SK-N-MC (cell line): ENCODE results near the gene AMZ1.

Source experiments
- DNase-seq: peaks from one replicate; pipeline ENCODE4 v3.0.0-alpha.2; 2011; ENCODE audit warnings: low read depth, low spot score
- H3K27ac ChIP-seq: fragments of 200-600 bp; sonication (generic); 2 replicates; pipeline ENCODE4 v1.5.1; 2016; ENCODE audit warnings: mixed run types
- H3K36me3 ChIP-seq: fragments of 200-600 bp; sonication (generic); 2 replicates; pipeline ENCODE4 v1.6.1; 2017; ENCODE audit warnings: antibody characterized with exemption, low read length, mixed read lengths; ENCODE audit not compliant: insufficient read depth
- H3K4me3 ChIP-seq: fragments of 200-600 bp; sonication (generic); 2 replicates; pipeline ENCODE4 v1.5.1; 2016
- H3K9ac ChIP-seq: fragments of 200-600 bp; sonication (generic); 2 replicates; pipeline ENCODE4 v1.8.0; 2017; ENCODE audit warnings: mixed run types, mixed read lengths; ENCODE audit not compliant: insufficient read length
- H3K9me3 ChIP-seq: fragments of 200-600 bp; sonication (generic); 2 replicates; pipeline ENCODE4 v1.6.1; 2017; ENCODE audit warnings: low read depth, mild to moderate bottlenecking, antibody characterized with exemption, low read length, moderate library complexity, mixed read lengths
- EZH2 ChIP-seq: fragments of 200-600 bp; sonication (generic); IDR thresholded peaks from one replicate; pipeline ENCODE4 v1.6.1; 2017; ENCODE audit warnings: antibody characterized with exemption
- FOXP2 ChIP-seq: optimal IDR thresholded peaks from 2 replicates; pipeline ENCODE3; 2011; ENCODE audit warnings: mild to moderate bottlenecking, moderate library complexity; ENCODE audit not compliant: insufficient read depth; ENCODE audit errors: extremely low read length, control extremely low read depth
- POLR2AphosphoS5 ChIP-seq: IDR thresholded peaks from 2 replicates; pipeline ENCODE4 v1.6.1; 2012; ENCODE audit warnings: mild to moderate bottlenecking, low read depth, low read length, borderline replicate concordance

AMZ1 gene

DNA sequence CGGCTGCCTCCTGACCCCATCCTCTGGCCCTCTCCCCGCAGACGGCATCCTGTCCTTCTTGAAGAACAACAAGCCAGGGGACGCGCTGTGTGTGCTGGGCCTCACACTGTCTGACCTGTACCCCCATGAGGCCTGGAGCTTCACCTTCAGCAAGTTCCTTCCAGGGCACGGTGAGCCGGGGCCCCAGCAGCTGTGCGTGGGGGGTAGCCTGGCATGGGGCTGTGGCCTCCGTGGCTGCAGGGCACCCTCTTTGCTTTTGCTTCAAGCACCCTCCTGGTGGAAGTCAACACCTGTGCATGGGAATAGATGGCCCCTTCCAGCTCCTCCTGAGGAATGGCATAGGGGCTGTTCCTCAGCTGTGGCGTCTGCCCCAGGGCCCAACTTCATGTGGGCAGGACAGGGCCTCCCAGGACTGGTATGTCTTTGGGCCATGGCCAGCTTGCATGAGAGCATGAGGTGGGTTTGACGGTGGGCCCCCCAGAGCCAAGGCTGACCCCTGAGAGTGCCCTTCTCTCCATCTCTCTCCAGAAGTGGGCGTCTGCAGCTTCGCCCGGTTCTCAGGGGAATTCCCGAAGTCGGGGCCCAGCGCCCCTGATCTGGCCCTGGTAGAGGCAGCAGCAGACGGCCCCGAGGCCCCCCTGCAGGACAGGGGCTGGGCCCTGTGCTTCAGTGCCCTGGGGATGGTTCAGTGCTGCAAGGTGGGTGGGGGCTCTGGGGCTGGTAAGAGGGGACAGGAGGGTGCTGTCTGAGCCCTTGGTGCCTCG is 20.7 kb downstream of the AMZ1 start:
- Histone ChIP-seq H3K9ac (no peak overlapping the region), H3K27ac (no peak overlapping the region), H3K9me3 (no peaks in the 10 kb centered on the region), H3K4me3 (no peak overlapping the region), H3K36me3 (no peaks in the 10 kb centered on the region)
- TF ChIP-seq EZH2 (no peak), FOXP2 (no peak), POLR2AphosphoS5 (no peak)
- DNase-seq: no peak

DNA sequence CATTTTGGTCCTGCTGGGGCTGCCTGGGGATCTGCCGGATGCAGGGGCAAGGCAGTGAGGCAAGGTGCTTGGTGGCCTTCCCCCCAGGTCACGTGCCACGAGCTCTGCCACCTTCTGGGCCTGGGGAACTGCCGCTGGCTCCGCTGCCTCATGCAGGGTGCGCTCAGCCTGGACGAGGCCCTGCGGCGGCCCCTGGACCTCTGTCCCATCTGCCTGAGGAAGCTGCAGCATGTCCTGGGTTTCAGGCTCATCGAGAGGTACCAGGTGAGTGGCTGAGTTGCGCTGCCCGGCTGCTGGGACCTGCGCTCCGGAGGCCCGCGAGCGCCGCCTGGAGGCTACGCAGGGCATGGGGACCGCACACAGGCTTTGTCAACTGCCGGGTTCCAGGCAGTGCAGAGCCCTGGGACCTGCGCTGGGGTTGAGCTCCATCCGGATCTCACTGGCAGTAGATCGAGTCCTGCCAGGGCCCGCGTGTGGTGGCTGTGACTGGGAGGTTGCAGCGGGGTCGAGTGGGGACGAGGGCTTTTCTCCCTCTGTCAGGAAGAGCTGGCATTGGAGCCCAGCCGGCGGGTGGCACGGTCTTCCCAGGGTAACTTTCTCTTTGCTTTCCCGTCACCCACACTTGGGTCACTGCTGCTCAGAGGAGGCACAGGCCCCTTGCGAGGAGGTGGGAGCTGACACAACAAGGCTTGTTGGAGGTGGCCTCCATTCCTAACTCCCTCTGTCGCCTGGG is 21.7 kb downstream of the AMZ1 start:
- Histone ChIP-seq H3K9ac (no peak overlapping the region), H3K27ac (no peak overlapping the region), H3K36me3 (no peaks in the 10 kb centered on the region), H3K9me3 (no peaks in the 10 kb centered on the region), H3K4me3 (no peak overlapping the region)
- TF ChIP-seq FOXP2 (no peak), EZH2 (no peak), POLR2AphosphoS5 (no peak)
- no peak for DNase-seq

- H3K9ac ChIP-seq: no peak overlapping the region
- no peaks in the 10 kb centered on the region for H3K36me3 ChIP-seq
- no peak for DNase-seq
- no peak overlapping the region for H3K27ac ChIP-seq
- no peak for TF ChIP-seq FOXP2
- TF ChIP-seq POLR2AphosphoS5: no peak
- no peak for TF ChIP-seq EZH2
- no peak overlapping the region for H3K4me3 ChIP-seq
- H3K9me3 ChIP-seq: no peaks in the 10 kb centered on the region
Measured at GRCh38 chr7:2710286-2710655, 22.3 kb downstream of the AMZ1 start.

DNA sequence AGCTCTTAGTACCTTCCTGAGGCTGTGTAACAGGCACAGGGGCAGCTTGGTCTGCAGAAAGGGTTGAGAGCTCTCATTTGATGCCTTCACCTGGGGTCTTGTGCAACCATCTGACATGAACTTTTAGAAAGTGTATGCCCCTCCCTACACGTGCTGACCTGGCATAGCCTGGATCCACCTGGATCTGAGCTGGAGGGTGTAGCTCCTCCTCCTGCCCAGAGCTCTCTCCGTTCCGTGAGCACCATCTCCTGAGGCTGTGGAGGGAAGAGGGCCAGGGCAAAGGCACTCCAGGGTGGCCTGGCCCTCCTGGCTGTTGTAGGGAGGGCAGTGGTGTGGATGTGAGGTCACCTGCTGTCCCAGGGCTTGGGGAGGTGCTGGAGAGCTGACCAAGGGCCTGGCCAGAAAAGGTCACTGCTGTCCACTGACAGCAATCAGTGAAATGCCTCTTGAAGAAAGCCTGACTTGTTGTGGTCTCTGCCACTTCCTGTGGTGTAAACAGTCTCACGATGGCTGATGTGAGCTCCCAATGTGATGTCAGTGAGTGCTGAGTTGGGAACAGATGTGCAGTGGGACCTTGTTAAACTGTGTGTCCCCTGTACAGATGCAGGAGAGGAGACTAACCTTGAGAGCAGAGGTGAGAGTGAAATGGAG is 23.0 kb downstream of the AMZ1 start:
- Histone ChIP-seq H3K36me3 (no peaks in the 10 kb centered on the region), H3K9me3 (no peaks in the 10 kb centered on the region), H3K9ac (no peak overlapping the region), H3K27ac (no peak overlapping the region), H3K4me3 (no peak overlapping the region)
- DNase-seq: no peak
- TF ChIP-seq POLR2AphosphoS5 (no peak), FOXP2 (no peak), EZH2 (no peak)

- H3K9me3 ChIP-seq: no peaks in the 10 kb centered on the region
- H3K9ac ChIP-seq: no peak overlapping the region
- no peak for TF ChIP-seq EZH2
- TF ChIP-seq POLR2AphosphoS5: no peak
- TF ChIP-seq FOXP2: no peak
- DNase-seq: no peak
- H3K36me3 ChIP-seq: no peaks in the 10 kb centered on the region
- H3K27ac ChIP-seq: no peak overlapping the region
- no peak overlapping the region for H3K4me3 ChIP-seq
Measured at GRCh38 chr7:2711895-2712675, 24.1 kb downstream of the AMZ1 start.

DNA sequence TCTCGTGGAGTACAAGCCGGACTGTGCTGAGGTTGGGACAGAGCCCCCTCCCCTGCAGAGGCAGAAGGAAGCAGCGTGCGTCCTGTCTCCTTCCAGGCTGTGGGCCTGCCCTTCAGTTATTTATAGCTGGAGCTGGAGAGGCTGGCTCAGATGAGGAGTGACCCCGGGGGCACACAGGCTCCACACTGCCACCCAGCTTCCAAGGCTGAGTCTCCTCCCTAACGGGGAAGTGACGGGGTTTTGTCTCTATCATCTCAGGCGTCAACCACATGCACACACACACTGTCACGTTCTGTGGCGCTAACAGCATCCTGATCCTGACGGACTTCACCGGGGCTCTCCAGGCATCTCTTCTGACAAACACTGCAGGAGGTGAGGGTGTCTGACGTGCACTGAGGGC is 25.4 kb downstream of the AMZ1 start:
- H3K36me3 ChIP-seq: no peaks in the 10 kb centered on the region
- no peaks in the 10 kb centered on the region for H3K9me3 ChIP-seq
- no peak overlapping the region for H3K9ac ChIP-seq
- TF ChIP-seq EZH2 (no peak), FOXP2 (no peak), POLR2AphosphoS5 (no peak)
- no peak overlapping the region for H3K27ac ChIP-seq
- H3K4me3 ChIP-seq: no peak overlapping the region
- DNase-seq: no peak

DNA sequence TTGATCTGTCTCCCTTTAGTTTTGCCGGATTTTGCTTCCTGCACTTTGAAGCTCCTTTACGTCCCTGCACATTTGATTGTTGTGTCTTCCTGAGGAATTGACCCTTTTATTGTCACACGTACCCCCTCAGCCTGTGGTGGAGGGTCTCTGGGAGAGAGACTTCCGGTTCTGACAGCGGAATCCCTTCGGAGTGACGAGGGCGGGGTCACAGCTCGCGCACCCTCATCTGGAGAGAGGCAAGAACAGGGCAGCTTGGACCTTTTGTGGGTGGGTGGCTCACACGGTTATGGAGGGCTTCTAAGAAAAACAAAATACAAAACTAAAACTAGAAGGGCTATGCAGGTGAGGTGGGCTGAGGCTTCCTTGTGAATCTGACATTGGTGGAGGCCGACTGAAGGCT is 26.0 kb downstream of the AMZ1 start:
- DNase-seq: no peak
- no peak for TF ChIP-seq EZH2
- TF ChIP-seq POLR2AphosphoS5: no peak
- no peak for TF ChIP-seq FOXP2
- H3K27ac ChIP-seq: no peak overlapping the region
- H3K9me3 ChIP-seq: no peaks in the 10 kb centered on the region
- no peak overlapping the region for H3K9ac ChIP-seq
- H3K4me3 ChIP-seq: no peak overlapping the region
- H3K36me3 ChIP-seq: no peaks in the 10 kb centered on the region

DNA sequence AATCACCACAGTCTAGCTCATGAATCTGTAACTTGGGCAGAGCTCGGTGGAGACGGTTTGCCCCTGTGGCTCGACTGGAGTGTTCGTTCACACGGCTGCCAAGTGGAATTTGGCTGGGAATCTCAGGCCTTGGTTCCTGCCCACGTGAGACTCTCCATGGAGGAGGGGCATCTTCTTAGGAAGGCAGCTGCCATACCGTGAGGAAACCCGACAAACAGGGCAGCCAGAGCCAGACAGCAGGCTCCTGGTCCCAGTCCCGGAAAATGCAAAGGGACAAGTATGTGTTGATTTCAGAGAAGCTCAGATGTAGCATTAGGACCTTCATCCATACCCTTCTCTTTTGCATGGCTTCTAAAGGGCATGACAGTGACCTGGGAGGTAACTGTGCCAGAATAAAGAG is 26.6 kb downstream of the AMZ1 start:
- no peak for TF ChIP-seq FOXP2
- no peak for TF ChIP-seq POLR2AphosphoS5
- TF ChIP-seq EZH2: no peak
- DNase-seq: no peak
- Histone ChIP-seq H3K27ac (no peak overlapping the region), H3K9me3 (no peaks in the 10 kb centered on the region), H3K9ac (no peak overlapping the region), H3K36me3 (no peaks in the 10 kb centered on the region), H3K4me3 (no peak overlapping the region)
